Stimulated activated naive CD8-positive, alpha-beta T cell treated with anti-CD3 and anti-CD28 coated beads, Interleukin-15, Interleukin-2, amounts not matched to agents 100 ng/mL and 50 ng/mL, for 24 hours (primary cell): ENCODE results near the gene CRADD.

Source experiments
- H3K27ac Mint-ChIP-seq: one replicate; pipeline ENCODE4 v1.8.0; 2021; ENCODE audit warnings: mild to moderate bottlenecking, mixed read lengths
- H3K27me3 Mint-ChIP-seq: one replicate; pipeline ENCODE4 v1.8.0; 2021; ENCODE audit warnings: mixed read lengths
- H3K36me3 Mint-ChIP-seq: one replicate; pipeline ENCODE4 v1.8.0; 2021; ENCODE audit warnings: low read depth, mixed read lengths
- H3K4me1 Mint-ChIP-seq: one replicate; pipeline ENCODE4 v1.8.0; 2021; ENCODE audit warnings: low read depth, mixed read lengths
- H3K4me3 Mint-ChIP-seq: one replicate; pipeline ENCODE4 v1.8.0; 2021; ENCODE audit warnings: mild to moderate bottlenecking, mixed read lengths
- H3K9me3 Mint-ChIP-seq: one replicate; pipeline ENCODE4 v1.8.0; 2021; ENCODE audit warnings: mixed read lengths

The CRADD gene

GRCh38 chr12:93902736-93903562, 225.8 kb downstream of the CRADD start:
- Mint-ChIP-seq H3K36me3 (no peaks in the 10 kb centered on the region), H3K9me3 (peaks cover 8% of the 10 kb centered on the region), H3K27me3 (no peaks in the 10 kb centered on the region), H3K27ac (no peak overlapping the region), H3K4me1 (peaks cover 10% of the 10 kb centered on the region), H3K4me3 (no peak overlapping the region)

- Mint-ChIP-seq H3K4me1 (peaks cover 4% of the 10 kb centered on the region), H3K36me3 (no peaks in the 10 kb centered on the region), H3K4me3 (no peak overlapping the region), H3K27ac (no peak overlapping the region), H3K27me3 (no peaks in the 10 kb centered on the region), H3K9me3 (peaks cover 8% of the 10 kb centered on the region)
Observed at GRCh38 chr12:93904124-93904523, 226.9 kb downstream of the CRADD start.

GRCh38 chr12:93908264-93908663, 231.1 kb downstream of the CRADD start:
- Mint-ChIP-seq H3K27ac (no peak overlapping the region), H3K36me3 (no peaks in the 10 kb centered on the region), H3K4me3 (no peak overlapping the region), H3K9me3 (no peaks in the 10 kb centered on the region), H3K27me3 (no peaks in the 10 kb centered on the region), H3K4me1 (peaks cover 4% of the 10 kb centered on the region)

GRCh38 chr12:93908846-93909567, 231.8 kb downstream of the CRADD start:
- no peaks in the 10 kb centered on the region for H3K9me3 Mint-ChIP-seq
- H3K27ac Mint-ChIP-seq: no peak overlapping the region
- H3K4me3 Mint-ChIP-seq: no peak overlapping the region
- H3K36me3 Mint-ChIP-seq: no peaks in the 10 kb centered on the region
- no peaks in the 10 kb centered on the region for H3K27me3 Mint-ChIP-seq
- no peaks in the 10 kb centered on the region for H3K4me1 Mint-ChIP-seq

GRCh38 chr12:93911396-93911795, 234.2 kb downstream of the CRADD start:
- H3K4me3 Mint-ChIP-seq: no peak overlapping the region
- H3K9me3 Mint-ChIP-seq: no peaks in the 10 kb centered on the region
- no peaks in the 10 kb centered on the region for H3K36me3 Mint-ChIP-seq

GRCh38 chr12:93912086-93912733, 235.0 kb downstream of the CRADD start:
- H3K4me3 Mint-ChIP-seq: no peak overlapping the region
- no peak overlapping the region for H3K27ac Mint-ChIP-seq
- no peaks in the 10 kb centered on the region for H3K4me1 Mint-ChIP-seq
- no peaks in the 10 kb centered on the region for H3K27me3 Mint-ChIP-seq
- no peaks in the 10 kb centered on the region for H3K9me3 Mint-ChIP-seq
- no peaks in the 10 kb centered on the region for H3K36me3 Mint-ChIP-seq

More at GRCh38 chr12:93911396-93911795, 234.2 kb downstream of the CRADD start:
- Mint-ChIP-seq H3K27me3 (no peaks in the 10 kb centered on the region), H3K27ac (no peak overlapping the region), H3K4me1 (no peaks in the 10 kb centered on the region)

- H3K27ac Mint-ChIP-seq: no peak overlapping the region
- H3K4me1 Mint-ChIP-seq: no peaks in the 10 kb centered on the region
- H3K27me3 Mint-ChIP-seq: no peaks in the 10 kb centered on the region
- no peaks in the 10 kb centered on the region for H3K36me3 Mint-ChIP-seq
- no peak overlapping the region for H3K4me3 Mint-ChIP-seq
- no peaks in the 10 kb centered on the region for H3K9me3 Mint-ChIP-seq
Observed at GRCh38 chr12:93913845-93914244, 236.7 kb downstream of the CRADD start.

GRCh38 chr12:93914281-93914680, 237.1 kb downstream of the CRADD start:
- H3K27ac Mint-ChIP-seq: no peak overlapping the region
- H3K4me3 Mint-ChIP-seq: no peak overlapping the region
- no peaks in the 10 kb centered on the region for H3K4me1 Mint-ChIP-seq
- H3K9me3 Mint-ChIP-seq: no peaks in the 10 kb centered on the region
- no peaks in the 10 kb centered on the region for H3K27me3 Mint-ChIP-seq
- no peaks in the 10 kb centered on the region for H3K36me3 Mint-ChIP-seq

GRCh38 chr12:93915411-93915810, 238.2 kb downstream of the CRADD start:
- H3K4me1 Mint-ChIP-seq: no peaks in the 10 kb centered on the region
- no peaks in the 10 kb centered on the region for H3K27me3 Mint-ChIP-seq
- no peak overlapping the region for H3K27ac Mint-ChIP-seq

GRCh38 chr12:93916402-93916801, 239.2 kb downstream of the CRADD start:
- Mint-ChIP-seq H3K36me3 (no peaks in the 10 kb centered on the region), H3K27me3 (no peaks in the 10 kb centered on the region), H3K4me3 (no peak overlapping the region), H3K9me3 (no peaks in the 10 kb centered on the region), H3K4me1 (no peaks in the 10 kb centered on the region), H3K27ac (no peak overlapping the region)

More at GRCh38 chr12:93915411-93915810, 238.2 kb downstream of the CRADD start:
- Mint-ChIP-seq H3K4me3 (no peak overlapping the region), H3K36me3 (no peaks in the 10 kb centered on the region), H3K9me3 (no peaks in the 10 kb centered on the region)

- Mint-ChIP-seq H3K4me3 (no peak overlapping the region), H3K9me3 (no peaks in the 10 kb centered on the region)
Observed at GRCh38 chr12:93918262-93918661, 241.1 kb downstream of the CRADD start.

GRCh38 chr12:93918900-93919299, 241.7 kb downstream of the CRADD start:
- Mint-ChIP-seq H3K27ac (no peak overlapping the region), H3K4me3 (no peak overlapping the region), H3K36me3 (no peaks in the 10 kb centered on the region), H3K9me3 (no peaks in the 10 kb centered on the region), H3K27me3 (no peaks in the 10 kb centered on the region), H3K4me1 (peaks cover 3% of the 10 kb centered on the region)

More at GRCh38 chr12:93918262-93918661, 241.1 kb downstream of the CRADD start:
- Mint-ChIP-seq H3K27me3 (no peaks in the 10 kb centered on the region), H3K4me1 (peaks cover 3% of the 10 kb centered on the region), H3K36me3 (no peaks in the 10 kb centered on the region), H3K27ac (no peak overlapping the region)

GRCh38 chr12:93921521-93921920, 244.3 kb downstream of the CRADD start:
- Mint-ChIP-seq H3K4me1 (peaks cover 3% of the 10 kb centered on the region), H3K9me3 (peaks cover 8% of the 10 kb centered on the region), H3K36me3 (peaks cover 3% of the 10 kb centered on the region), H3K27ac (no peak overlapping the region), H3K27me3 (no peaks in the 10 kb centered on the region), H3K4me3 (no peak overlapping the region)

GRCh38 chr12:93922583-93923006, 245.4 kb downstream of the CRADD start:
- no peak overlapping the region for H3K4me3 Mint-ChIP-seq
- peaks cover 3% of the 10 kb centered on the region for H3K36me3 Mint-ChIP-seq
- H3K9me3 Mint-ChIP-seq: peaks cover 9% of the 10 kb centered on the region
- H3K27me3 Mint-ChIP-seq: no peaks in the 10 kb centered on the region
- H3K27ac Mint-ChIP-seq: no peak overlapping the region
- H3K4me1 Mint-ChIP-seq: peaks cover 3% of the 10 kb centered on the region

GRCh38 chr12:93924367-93924766, 247.2 kb downstream of the CRADD start:
- Mint-ChIP-seq H3K4me1 (peaks cover 3% of the 10 kb centered on the region), H3K27me3 (no peaks in the 10 kb centered on the region), H3K27ac (no peak overlapping the region), H3K4me3 (no peak overlapping the region), H3K9me3 (peaks cover 13% of the 10 kb centered on the region), H3K36me3 (peaks cover 3% of the 10 kb centered on the region)
